ENCODE measurements around the gene NFE2L2.

DNA sequence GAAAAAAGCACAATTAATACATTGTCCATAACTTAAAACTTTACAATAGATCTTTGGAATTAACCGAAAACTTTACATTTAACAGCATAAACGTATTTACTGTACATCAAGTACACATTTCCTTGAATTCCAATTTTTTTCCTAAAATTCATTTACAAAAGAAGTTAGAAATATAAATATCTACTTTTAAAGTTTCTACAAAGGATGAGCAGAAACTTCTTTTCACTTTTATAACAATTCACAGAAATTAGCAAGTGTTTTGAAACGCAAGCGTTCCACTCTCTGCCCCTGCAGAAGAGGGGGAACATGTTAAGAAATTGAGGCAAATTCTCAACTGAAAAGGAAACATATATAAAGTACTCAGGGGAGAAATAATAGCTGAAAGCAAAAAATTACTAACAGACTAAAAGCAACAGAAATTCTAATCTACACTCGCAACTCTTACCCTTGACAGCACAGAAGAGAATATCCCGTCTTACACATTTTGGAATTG, 1.5 kb downstream of the NFE2L2 start:
- TF ChIP-seq, protein P1, sequence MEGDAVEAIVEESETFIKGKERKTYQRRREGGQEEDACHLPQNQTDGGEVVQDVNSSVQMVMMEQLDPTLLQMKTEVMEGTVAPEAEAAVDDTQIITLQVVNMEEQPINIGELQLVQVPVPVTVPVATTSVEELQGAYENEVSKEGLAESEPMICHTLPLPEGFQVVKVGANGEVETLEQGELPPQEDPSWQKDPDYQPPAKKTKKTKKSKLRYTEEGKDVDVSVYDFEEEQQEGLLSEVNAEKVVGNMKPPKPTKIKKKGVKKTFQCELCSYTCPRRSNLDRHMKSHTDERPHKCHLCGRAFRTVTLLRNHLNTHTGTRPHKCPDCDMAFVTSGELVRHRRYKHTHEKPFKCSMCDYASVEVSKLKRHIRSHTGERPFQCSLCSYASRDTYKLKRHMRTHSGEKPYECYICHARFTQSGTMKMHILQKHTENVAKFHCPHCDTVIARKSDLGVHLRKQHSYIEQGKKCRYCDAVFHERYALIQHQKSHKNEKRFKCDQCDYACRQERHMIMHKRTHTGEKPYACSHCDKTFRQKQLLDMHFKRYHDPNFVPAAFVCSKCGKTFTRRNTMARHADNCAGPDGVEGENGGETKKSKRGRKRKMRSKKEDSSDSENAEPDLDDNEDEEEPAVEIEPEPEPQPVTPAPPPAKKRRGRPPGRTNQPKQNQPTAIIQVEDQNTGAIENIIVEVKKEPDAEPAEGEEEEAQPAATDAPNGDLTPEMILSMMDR (IDR thresholded peaks at IDR 0.05) = no peak
- TF ChIP-seq EP300 (IDR thresholded peaks at IDR 0.05; ENCODE audit: low read depth) (no peak), POLR2AphosphoS5 (IDR thresholded peaks at IDR 0.05) (no peak)

Measured in transverse colon (tissue), 4 donors.